Measurements from ENCODE around the gene DOCK2.
"Not testable (repeated sequence)": the region's sequence is repeated elsewhere in the genome, so short reads cannot be mapped to it uniquely, and the experiment has no call there.

Gene DOCK2

DNA sequence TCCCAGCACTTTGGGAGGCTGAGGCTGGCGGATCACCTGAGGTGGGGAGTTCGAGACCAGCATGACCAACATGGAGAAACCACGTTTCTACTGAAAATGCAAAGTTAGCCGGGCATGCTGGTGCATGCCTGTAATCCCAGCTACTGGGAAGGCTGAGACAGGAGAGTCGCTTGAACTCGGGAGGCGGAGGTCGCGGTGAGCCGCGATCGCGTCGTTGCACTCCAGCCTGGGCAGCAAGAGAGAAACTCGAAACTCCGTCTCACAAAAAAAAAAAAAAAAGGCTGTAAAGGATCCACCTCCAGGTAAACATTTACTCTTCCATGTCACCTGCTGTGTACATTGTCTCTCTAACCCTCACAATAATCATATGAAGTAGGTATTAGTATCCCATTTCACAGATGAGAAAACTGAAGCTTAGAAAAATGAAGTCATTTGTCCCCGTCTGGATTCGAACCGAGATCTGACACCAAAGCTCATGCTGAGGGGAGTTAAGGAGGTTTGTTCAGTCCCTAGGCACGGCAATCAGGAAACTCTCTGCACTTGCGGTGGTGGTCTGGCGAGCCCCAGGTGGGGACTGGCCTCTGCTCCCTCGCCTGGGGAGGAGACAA, 494 bp upstream of the DOCK2 start:
- H3K4me3 ChIP-seq (ENCODE audit: low read depth, low read length), result peak overlapping the region; percentile 60

DNA sequence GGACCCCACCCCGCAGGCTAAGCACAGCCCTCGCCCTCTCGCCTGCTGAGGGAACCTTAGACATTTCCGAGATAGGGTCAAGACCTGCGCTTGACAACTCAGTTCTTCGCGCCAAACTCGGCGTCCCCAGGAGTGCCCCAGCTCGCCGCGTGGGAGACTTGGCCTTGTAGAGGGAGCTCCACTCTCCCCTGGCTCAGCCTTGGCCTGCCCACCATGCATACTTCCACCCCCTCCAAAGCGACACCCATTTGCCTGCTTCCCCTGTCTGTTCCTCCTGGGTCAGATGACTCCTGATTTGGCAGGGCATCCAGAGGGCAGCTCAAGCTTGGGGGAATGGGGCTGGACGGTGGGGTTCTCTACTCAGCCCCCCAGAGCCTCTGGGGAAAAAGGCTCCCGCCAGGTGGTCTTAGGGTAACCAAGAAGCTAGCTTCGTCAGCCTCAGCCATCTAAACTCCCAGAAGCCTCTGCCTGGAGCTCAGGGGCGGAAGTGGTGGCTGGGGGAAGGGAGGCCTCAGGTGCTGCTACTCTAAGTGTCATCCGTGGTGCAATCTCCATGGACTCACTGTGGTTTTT, 560 bp downstream of the DOCK2 start:
- H3K4me3 ChIP-seq (ENCODE audit: low read depth, low read length), result peak overlapping the region; percentile 60

GRCh38 chr5:169641253-169641652, 4.2 kb downstream of the DOCK2 start:
- H3K4me3 ChIP-seq (ENCODE audit: low read depth, low read length), result no peak overlapping the region

DNA sequence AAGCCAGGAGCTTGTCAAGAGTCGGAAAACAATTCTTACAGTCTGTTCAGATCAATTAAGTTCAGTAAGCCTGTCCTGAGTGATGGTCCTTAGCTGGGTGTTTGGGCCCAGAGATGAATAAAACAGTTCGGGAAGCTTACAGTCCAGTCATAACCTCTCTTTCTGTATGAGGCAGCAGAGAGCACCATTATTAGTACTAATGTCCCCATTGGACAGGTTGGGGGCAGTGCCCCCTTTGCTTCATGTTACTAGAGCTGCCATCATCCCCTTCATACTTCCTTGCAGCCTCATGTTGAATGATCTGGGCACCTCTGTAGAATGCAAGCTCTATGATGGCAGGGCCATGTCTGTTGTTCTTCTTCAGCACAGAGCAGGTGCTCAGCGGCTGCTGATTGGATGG, 9.8 kb downstream of the DOCK2 start:
- H3K4me3 ChIP-seq (ENCODE audit: low read depth, low read length), result no peak overlapping the region

DNA sequence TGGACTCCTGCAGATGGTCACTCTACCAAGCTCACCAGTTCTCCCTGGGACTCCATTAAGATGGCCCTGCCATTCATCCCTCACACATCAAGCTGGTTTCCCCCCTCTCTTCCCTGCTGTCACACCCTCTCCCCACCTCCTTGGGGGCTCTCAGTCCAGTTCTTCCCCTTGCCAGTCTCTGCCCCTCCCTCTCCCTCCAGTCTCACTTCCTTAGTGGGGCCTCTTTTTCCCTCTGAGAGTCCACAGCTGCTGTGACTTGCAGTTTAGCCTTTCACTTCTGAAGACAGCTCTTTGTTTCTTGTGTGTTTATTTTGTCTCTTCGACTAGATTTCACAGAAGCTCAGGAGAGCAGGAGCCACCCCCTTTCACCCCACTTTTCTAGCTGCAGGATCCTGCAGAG, 10.5 kb downstream of the DOCK2 start:
- no peak overlapping the region for H3K4me3 ChIP-seq (ENCODE audit: low read depth, low read length)

- no peak overlapping the region for H3K4me3 ChIP-seq (ENCODE audit: low read depth, low read length)
Measured at GRCh38 chr5:169648725-169649310, 11.7 kb downstream of the DOCK2 start.

DNA sequence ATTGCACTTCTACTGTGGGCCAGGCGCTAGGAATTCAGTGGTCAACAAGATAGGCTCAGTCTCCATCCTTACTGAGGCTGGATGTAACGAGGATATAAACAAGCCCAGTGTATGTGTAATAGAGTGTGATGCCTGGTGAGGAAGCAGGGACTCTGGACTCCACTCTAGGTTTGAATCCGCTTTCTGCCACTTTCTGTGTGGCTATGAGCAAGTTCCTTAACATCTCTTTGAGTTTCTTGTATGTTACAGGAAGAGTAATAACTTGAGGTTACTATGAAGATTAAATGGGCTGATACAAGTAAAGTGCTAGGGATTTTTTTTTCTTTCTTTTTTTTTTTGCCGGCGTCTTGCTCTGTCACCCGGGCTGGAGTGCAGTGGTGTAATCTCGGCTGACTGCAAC, 12.4 kb downstream of the DOCK2 start:
- H3K4me3 ChIP-seq (ENCODE audit: low read depth, low read length), result no peak overlapping the region

DNA sequence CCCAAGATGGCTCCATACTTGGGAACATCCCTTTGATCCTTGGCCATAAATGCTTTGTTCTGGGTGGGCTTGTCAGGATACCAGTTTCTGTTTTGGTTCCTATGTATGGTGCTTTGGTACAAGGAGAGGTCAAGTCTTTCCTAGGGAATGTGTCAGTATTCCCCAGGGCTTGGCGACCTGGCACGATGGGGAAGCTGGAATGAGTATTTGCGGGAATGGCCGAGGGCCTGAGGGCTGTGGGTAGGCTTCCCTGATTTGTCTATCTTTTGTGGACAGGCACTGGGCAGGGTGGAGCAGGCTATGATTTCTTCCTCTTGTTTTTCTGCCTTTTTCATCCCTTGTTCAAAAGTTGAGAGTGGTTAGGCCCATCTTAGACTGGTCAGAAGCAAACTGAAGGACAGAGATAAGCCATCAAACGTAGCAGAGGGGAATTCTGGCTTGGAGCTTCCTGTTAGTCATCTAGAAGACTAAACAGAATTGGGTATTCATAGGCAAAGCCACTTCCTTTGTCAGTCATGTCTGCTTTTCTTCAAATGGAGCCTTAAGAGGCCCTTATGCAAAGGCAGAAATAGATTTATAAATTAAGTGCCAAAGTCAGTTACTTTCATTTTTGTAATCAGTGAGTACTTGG, 13.7 kb downstream of the DOCK2 start:
- H3K4me3 ChIP-seq (ENCODE audit: low read depth, low read length), result no peak overlapping the region

DNA sequence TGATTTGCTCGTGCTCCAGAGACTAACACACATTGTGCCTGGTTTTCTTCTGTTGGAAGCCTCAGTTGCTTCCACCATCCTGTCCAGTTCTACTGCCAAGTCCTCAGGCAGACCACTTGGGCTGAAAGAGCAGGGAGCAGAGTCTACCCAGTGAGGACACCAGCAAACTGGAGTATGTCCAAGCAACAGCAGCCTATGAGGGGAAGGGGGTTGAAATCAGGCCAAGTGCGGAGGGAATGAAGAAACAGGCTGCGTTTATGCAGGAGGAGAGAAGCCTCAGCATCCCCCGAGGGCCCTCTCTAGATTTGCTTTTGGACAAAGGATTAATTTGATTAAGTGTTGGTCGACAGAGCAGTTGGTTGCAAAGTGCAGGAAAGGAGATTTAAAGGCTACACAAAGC, 14.5 kb downstream of the DOCK2 start:
- no peak overlapping the region for H3K4me3 ChIP-seq (ENCODE audit: low read depth, low read length)

GRCh38 chr5:169652057-169652456, 15.0 kb downstream of the DOCK2 start:
- no peak overlapping the region for H3K4me3 ChIP-seq (ENCODE audit: low read depth, low read length)

- H3K4me3 ChIP-seq (ENCODE audit: low read depth, low read length), result no peak overlapping the region
Measured at GRCh38 chr5:169653091-169653490, 16.0 kb downstream of the DOCK2 start.

GRCh38 chr5:169655353-169655752, 18.3 kb downstream of the DOCK2 start:
- no peak overlapping the region for H3K4me3 ChIP-seq (ENCODE audit: low read depth, low read length)

DNA sequence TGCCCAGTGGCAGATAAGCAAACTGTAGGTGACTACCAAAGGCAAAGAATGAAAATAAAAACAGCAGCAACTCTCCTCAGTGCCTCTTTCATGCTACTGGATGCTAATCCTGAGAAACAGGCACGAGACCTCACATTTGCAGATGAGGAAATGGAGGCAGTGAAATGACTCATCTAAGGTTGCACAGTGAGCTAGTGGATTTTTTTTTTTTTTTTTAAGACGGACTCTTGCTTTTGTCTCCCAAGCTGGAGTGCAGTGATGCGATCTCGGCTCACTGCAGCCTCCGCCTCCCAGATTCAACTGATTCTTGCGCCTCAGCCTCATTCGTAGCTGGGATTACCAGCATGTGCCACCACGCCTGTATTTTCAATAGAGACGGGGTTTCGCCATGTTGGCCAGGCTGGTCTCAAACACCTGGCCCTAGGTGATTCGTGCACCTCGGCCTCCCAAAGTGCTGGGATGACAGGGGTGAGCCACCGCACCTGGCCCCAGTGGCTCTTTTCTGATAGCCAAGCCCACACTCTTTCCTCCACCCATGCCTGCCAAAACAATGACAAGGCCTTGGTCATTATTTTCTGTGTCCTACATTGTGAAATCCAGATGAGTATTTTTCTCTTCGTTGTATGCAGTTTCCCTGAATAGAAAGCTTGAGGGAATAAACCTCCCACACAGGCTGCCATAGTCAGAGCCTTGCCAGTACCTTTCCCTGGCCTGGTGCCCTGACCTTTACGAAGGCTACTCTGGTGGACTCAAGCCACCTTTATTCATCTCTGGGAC, 19.2 kb downstream of the DOCK2 start:
- no peak overlapping the region for H3K4me3 ChIP-seq (ENCODE audit: low read depth, low read length)

DNA sequence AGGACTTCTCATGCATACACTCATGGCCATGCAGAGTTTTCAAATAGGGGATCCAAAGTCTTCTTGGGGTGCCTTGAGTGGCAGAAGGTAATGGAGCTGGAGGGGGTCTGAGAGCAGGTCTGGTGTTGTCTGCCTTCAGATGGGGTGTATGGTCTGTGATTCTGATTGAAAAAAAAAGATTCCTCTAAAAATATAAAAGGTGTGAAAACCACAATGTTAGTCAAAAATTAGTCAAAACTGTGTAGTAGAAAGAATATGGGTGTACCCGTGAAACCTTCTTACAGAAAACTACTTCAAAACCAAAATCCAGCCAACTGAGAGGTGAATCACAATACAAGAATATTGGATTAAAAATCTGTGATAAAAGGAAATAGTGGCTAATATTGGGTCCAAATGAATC, 20.1 kb downstream of the DOCK2 start:
- no peak overlapping the region for H3K4me3 ChIP-seq (ENCODE audit: low read depth, low read length)

GRCh38 chr5:169662451-169662850, 25.4 kb downstream of the DOCK2 start:
- H3K4me3 ChIP-seq (ENCODE audit: low read depth, low read length), result not testable (repeated sequence)

GRCh38 chr5:169663537-169663936, 26.5 kb downstream of the DOCK2 start:
- H3K4me3 ChIP-seq (ENCODE audit: low read depth, low read length), result no peak overlapping the region

GRCh38 chr5:169666365-169666764, 29.3 kb downstream of the DOCK2 start:
- no peak overlapping the region for H3K4me3 ChIP-seq (ENCODE audit: low read depth, low read length)

DNA sequence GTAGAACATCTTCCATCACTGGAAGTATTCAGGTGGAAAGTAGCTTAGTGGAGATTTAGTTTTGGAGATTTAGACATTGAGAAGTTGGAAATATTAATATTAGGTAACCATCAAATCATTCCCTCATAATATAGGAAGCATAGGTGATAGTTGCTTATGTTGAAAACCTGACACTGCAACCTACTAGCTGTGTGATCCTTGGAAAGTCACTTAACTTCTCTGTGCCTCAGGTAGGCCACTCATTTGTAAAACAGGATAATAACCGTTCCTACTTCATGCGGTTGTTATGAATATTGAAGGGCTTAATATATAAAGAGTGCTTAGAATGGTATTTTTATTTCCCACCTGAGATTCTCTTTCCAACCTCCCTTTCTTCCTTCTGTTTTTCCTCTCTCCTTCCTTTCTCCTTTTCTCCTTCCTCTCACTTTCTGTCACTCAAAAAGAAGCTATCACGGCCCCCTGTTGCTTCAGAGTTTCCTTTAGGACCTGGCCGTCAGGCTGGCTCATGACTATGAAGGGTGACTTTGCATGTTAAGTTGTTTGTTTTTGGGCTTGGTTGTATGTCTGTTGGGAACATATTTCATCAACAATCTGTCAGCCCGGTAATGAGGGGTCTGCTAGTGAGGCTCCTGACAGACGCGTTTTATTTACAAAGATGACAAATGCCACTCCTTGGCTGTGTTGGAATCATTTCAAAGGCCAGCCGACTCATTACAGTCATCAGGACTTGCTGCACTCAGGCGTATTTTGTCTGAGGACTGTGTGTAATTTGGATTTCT, 31.0 kb downstream of the DOCK2 start:
- no peak overlapping the region for H3K4me3 ChIP-seq (ENCODE audit: low read depth, low read length)

DNA sequence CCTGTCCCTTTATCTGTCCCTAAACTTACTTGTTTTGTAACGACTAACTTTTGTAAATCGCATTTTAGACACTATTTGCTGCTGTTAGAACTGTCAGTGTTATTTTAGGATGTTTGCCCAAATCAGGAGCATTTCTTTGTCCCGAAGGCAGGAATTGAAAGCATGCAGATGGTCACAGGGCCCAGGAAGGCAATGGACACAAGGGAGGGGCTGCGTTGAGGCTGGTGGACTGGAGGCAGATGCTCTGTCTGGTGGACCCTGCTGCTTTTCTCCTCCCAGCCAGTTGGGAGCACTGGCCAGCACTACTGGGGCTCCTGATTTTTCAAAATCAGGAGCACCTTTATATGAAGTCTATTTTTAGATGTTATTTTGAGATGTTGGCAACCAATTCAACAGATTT, 31.7 kb downstream of the DOCK2 start:
- H3K4me3 ChIP-seq (ENCODE audit: low read depth, low read length), result no peak overlapping the region

- no peak overlapping the region for H3K4me3 ChIP-seq (ENCODE audit: low read depth, low read length)
Measured at GRCh38 chr5:169670769-169671525, 33.9 kb downstream of the DOCK2 start.

Measured in iPS-11a (cell line).